Neuron (in vitro differentiated cells): ENCODE measurements around the gene JMJD7.
"Not testable (repeated sequence)": the region's sequence is repeated elsewhere in the genome, so short reads cannot be mapped to it uniquely, and the experiment has no call there.

Source experiments
- H2AFZ ChIP-seq: one replicate; pipeline ENCODE4 v1.6.1; 2013; ENCODE audit warnings: low read depth, mild to moderate bottlenecking, inconsistent platforms, low read length, moderate library complexity
- H3K27me3 ChIP-seq: one replicate; pipeline ENCODE4 v1.6.1; 2013; ENCODE audit warnings: low read length; ENCODE audit not compliant: insufficient read depth
- H3K36me3 ChIP-seq: one replicate; pipeline ENCODE4 v1.6.1; 2013; ENCODE audit warnings: low read length; ENCODE audit not compliant: insufficient read depth
- H3K4me1 ChIP-seq: one replicate; pipeline ENCODE4 v1.6.1; 2013; ENCODE audit warnings: low read length; ENCODE audit not compliant: insufficient read depth
- H3K4me3 ChIP-seq: 2 replicates; pipeline ENCODE4 v1.5.1; 2013; ENCODE audit warnings: mild to moderate bottlenecking, low read length, moderate library complexity
- H3K9me3 ChIP-seq: one replicate; pipeline ENCODE4 v1.6.1; 2013; ENCODE audit warnings: low read length

Gene JMJD7

DNA sequence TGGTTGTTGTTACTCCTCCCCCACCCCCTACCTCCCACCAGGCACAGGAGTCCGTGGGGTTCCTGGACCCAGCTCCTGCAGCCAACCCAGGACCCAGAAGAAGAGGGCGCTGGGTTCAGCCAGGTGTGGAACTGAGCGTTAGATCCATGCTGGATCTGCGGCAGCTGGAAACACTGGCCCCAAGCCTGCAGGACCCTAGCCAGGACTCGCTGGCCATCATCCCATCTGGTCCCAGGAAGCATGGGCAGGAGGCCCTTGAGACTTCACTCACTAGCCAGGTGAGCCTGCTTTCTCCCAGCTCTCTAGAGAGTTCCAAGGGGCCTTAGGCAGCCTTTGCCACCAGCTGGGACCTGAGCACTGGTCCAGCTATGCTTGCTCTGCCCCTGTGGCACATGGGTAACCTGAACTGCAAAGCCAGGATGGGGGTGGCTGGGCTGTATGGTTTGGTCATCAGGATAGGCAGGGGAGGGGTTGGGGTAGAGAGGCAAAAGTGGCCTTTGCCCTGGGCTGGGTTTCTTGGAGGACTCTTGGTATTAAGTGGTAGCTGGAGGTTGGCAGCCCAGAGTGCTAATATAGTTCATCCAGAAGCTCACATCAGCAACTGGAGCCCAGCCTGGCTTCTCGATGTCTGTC is 7.0 kb upstream of the JMJD7 start:
- no peaks in the 10 kb centered on the region for H3K4me1 ChIP-seq
- H2AFZ ChIP-seq: no peak overlapping the region
- no peaks in the 10 kb centered on the region for H3K27me3 ChIP-seq
- no peak overlapping the region for H3K4me3 ChIP-seq
- H3K9me3 ChIP-seq: no peaks in the 10 kb centered on the region
- H3K36me3 ChIP-seq: peaks cover 77% of the 10 kb centered on the region

- Histone ChIP-seq H3K4me3 (no peak overlapping the region), H3K4me1 (no peaks in the 10 kb centered on the region), H2AFZ (no peak overlapping the region), H3K36me3 (peaks cover 75% of the 10 kb centered on the region), H3K27me3 (no peaks in the 10 kb centered on the region), H3K9me3 (no peaks in the 10 kb centered on the region)
Observed at GRCh38 chr15:41821831-41822230, 6.1 kb upstream of the JMJD7 start.

DNA sequence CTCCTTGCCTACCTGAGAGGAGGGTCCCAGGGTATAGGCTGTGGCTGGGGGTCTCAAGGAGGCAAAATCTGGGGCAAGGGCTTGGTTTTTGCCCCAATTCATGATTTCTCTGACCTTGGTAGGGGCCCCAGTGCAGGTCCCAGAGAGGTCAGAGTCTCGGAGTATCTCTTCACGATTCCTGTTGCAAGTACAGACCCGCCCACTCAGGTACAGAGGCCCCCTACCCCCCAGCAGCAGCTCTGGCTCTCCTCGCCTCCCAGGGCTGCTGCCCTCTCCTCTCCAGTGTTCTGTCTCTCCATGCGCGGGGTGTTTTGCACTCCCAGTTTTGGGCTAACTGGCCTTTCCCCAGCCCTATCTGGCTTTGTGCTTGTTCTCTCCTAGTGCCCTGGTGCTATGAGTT is 5.4 kb upstream of the JMJD7 start:
- Histone ChIP-seq H3K4me1 (no peaks in the 10 kb centered on the region), H3K9me3 (no peaks in the 10 kb centered on the region), H3K27me3 (no peaks in the 10 kb centered on the region), H2AFZ (no peak overlapping the region), H3K36me3 (peaks cover 68% of the 10 kb centered on the region), H3K4me3 (no peak overlapping the region)

DNA sequence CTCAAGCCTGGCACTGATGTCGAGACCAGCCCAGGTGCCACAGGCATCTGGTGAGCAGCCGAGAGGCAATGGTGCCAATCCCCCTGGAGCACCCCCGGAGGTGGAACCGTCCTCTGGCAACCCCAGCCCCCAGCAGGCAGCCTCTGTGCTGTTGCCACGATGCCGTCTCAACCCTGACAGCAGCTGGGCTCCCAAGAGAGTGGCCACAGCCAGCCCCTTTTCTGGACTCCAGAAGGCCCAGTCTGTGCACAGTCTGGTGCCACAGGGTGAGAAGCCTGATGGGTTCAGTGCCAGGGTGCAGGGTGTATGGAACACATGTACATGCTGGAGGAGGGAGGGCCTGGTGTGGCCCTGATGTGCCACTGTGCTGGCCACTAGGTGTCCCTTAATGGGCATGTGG is 4.9 kb upstream of the JMJD7 start:
- H2AFZ ChIP-seq: no peak overlapping the region
- peaks cover 64% of the 10 kb centered on the region for H3K36me3 ChIP-seq
- no peaks in the 10 kb centered on the region for H3K9me3 ChIP-seq
- H3K4me3 ChIP-seq: no peak overlapping the region
- no peaks in the 10 kb centered on the region for H3K27me3 ChIP-seq
- peaks cover 2% of the 10 kb centered on the region for H3K4me1 ChIP-seq

DNA sequence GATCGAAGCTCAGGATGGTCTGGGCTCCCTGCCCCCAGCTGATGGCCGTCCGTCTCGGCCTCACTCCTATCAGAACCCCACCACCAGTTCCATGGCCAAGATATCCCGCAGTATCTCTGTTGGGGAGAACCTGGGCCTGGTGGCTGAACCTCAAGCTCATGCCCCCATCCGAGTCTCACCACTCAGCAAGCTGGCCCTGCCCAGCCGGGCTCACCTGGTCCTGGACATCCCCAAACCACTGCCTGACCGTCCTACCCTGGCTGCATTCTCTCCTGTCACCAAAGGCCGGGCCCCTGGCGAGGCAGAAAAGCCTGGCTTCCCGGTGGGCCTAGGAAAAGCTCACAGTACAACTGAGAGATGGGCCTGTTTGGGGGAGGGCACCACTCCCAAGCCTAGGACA is 4.4 kb upstream of the JMJD7 start:
- Histone ChIP-seq H3K9me3 (no peaks in the 10 kb centered on the region), H2AFZ (no peak overlapping the region), H3K4me3 (no peak overlapping the region), H3K36me3 (peaks cover 58% of the 10 kb centered on the region), H3K27me3 (no peaks in the 10 kb centered on the region), H3K4me1 (peaks cover 3% of the 10 kb centered on the region)

DNA sequence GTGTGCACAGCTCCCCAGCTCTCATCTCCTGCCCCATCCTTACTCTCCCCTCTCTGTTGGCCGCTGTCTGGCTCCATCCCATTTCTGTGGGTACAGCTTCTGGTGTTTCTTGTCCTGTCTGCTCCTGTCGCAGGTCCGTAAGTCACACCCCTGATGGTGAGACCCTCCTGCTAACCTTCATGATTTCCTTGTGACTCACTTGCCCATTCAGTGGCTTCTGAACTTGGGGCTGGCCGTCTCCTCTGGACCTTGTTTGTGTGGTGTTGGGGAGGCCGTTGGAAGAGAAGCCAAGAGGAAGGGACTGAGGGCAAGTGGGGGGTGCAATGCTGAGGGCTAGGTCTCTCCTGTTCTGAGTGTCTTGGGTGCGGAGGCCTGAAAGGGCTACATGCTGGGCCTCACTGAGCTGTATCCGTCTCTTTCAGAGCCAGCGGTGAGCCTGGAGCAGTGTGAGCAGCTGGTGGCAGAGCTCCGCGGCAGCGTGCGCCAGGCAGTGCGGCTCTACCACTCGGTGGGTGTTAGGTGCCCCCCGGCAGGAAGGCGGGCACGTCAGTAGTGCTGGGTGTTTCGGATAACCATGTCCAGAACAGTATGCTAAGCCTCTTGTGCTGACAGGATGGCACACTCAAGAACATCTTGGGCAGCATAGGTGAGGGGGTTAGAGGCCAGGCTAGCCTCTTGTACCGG is 3.7 kb upstream of the JMJD7 start:
- Histone ChIP-seq H3K27me3 (no peaks in the 10 kb centered on the region), H3K4me1 (peaks cover 10% of the 10 kb centered on the region), H2AFZ (no peak overlapping the region), H3K36me3 (peaks cover 52% of the 10 kb centered on the region), H3K9me3 (no peaks in the 10 kb centered on the region), H3K4me3 (no peak overlapping the region)

DNA sequence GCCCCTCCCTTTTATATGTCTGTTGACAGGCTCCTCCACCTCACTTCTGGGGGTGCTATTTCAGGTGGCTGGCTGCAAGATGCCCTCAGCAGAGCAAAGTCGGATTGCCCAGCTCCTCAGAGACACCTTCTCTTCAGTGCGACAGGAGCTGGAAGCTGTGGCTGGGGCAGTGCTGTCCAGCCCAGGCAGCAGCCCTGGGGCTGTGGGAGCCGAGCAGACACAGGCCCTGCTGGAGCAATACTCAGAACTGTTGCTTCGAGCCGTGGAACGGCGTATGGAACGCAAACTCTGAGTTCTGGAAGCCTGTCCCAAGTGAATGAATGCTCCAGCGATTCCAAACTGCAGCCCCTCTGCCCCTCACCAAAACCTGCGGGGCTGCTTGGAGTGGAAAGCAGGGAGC is 2.7 kb upstream of the JMJD7 start:
- H3K9me3 ChIP-seq: no peaks in the 10 kb centered on the region
- peaks cover 56% of the 10 kb centered on the region for H3K36me3 ChIP-seq

DNA sequence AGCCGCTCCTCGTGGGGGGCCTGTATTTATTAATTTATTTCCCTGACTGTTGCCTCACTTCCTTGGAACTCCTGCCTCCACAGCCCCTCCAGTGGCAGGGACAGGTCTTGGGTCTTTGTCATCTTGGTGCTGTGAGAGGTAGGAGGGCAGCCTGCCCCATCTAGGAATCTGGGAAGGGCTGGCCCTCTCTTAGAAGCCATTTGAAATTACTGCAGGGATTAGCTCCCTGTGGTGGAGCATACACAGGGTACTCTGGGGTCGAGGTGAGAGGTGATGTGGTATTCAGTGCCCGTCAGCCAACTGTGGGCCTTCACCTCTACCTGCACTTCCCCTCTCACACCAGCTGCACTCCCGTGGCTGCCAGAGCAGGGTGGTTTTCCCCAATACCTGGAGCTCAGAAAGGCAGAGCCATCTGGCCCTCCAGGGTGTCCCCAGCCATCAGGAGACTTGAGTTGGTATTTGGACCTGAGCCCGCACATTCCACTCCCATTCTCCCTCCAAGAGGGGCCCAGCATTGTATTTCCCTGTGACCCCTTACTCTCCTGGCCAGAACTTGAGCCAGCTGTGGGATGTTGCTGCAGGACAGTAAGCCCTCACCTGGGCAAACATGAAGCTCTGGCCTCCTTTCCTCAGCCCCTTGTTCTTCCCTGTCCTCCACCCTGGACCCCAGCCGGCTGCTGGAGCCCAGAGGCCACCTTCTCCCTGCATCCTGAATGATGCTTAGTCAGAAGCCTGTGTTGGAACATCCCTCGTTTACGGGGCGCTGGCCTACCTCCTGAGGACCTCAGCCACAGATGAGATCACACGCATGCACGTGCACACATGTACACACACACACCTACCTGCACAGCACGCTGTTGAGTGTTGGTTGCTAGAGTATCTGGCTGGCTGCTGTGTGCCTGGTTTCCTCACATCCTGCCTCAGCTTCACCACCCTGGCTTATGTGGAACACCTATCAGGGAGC is 2.0 kb upstream of the JMJD7 start:
- Histone ChIP-seq H2AFZ (no peak overlapping the region), H3K27me3 (no peaks in the 10 kb centered on the region), H3K4me1 (peaks cover 10% of the 10 kb centered on the region), H3K4me3 (no peak overlapping the region), H3K9me3 (no peaks in the 10 kb centered on the region), H3K36me3 (peaks cover 54% of the 10 kb centered on the region)

More for the DNA sequence above, 2.7 kb upstream of the JMJD7 start:
- Histone ChIP-seq H2AFZ (no peak overlapping the region), H3K4me3 (no peak overlapping the region), H3K4me1 (peaks cover 10% of the 10 kb centered on the region), H3K27me3 (no peaks in the 10 kb centered on the region)

DNA sequence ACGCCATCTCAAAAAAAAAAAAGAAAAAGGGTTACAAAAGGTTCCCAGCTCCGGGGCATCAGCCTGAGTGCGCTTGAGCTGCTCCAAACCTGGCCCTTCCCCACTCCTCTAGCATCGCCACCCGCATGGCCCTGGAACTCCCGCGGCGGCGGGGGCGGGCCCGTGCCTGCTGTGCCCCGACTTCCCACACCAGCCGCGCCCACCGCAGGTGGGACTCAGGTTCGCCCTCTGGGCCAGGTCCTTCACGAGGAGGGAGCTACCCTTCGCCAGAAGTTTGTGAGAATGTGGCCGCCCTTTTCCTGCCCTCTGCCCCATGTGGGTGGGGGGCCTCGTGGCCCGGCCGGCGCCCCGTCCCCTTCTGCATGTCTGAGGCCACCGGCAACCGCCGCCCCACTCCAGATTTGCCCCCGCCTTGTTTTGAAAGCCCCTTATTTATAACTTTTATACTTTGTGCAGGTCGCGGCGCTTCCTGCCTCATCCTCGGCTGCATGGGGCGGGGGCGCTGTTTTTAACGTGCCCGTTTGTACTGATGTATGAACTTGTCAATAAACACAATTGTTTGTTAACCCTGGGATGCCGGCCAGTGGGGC is 507 bp upstream of the JMJD7 start:
- Histone ChIP-seq H3K36me3 (peaks cover 51% of the 10 kb centered on the region), H3K27me3 (no peaks in the 10 kb centered on the region), H3K9me3 (no peaks in the 10 kb centered on the region), H2AFZ (peak overlapping the region; percentile 88), H3K4me1 (peaks cover 10% of the 10 kb centered on the region), H3K4me3 (peak overlapping the region; percentile 99)

DNA sequence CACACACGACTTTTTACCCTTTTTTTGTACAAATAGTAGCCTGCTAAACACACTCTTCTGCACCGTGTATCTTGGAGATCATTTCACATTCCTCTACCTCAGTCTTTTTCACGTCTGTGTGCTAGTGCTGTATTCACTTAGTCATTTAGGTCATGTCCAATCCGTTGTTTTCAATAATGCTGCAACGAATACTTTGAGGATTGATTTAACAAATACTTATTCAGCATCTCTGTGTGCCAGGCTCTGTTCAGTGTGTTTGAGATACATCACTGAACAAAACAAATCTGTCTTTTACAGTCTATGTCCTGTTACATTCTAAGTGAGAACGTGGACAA is 882 bp downstream of the JMJD7 start:
- H3K27me3 ChIP-seq: no peaks in the 10 kb centered on the region
- H2AFZ ChIP-seq: peak overlapping the region; percentile 88
- H3K4me1 ChIP-seq: peaks cover 10% of the 10 kb centered on the region
- H3K9me3 ChIP-seq: no peaks in the 10 kb centered on the region
- H3K36me3 ChIP-seq: peaks cover 41% of the 10 kb centered on the region
- H3K4me3 ChIP-seq: peak overlapping the region; percentile 99

GRCh38 chr15:41829959-41830646 is 2.2 kb downstream of the JMJD7 start:
- no peaks in the 10 kb centered on the region for H3K27me3 ChIP-seq
- H3K9me3 ChIP-seq: no peaks in the 10 kb centered on the region
- H2AFZ ChIP-seq: no peak overlapping the region
- peaks cover 10% of the 10 kb centered on the region for H3K4me1 ChIP-seq
- no peak overlapping the region for H3K4me3 ChIP-seq
- H3K36me3 ChIP-seq: peaks cover 31% of the 10 kb centered on the region

DNA sequence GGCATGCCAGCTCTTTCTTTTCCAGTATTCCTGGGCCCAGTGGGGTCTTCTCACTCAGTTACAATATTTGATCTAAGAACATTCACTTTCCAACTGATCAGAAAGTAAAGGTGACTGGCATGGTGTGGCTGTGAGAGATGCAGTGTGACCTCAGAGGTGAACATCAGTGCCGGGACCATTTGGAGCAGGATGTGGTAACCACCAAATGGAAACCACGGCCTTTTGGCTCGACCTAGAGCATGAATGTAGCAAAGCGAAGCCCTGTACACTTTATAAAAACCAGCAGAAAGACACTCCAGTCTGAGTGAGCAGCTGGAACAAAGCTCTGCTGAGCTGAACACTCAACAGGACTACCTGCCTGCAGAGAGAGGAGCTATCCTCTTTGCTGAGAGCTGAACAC is 3.4 kb downstream of the JMJD7 start:
- H3K36me3 ChIP-seq: peaks cover 31% of the 10 kb centered on the region
- H3K4me3 ChIP-seq, H3K9me3 ChIP-seq, H2AFZ ChIP-seq, H3K4me1 ChIP-seq, H3K27me3 ChIP-seq: not testable (repeated sequence)
